Subcutaneous adipose tissue (tissue), 4 donors: ENCODE measurements around the gene SLC24A1. TPM values are rescaled to one million over a fixed set of nuclear protein-coding genes. Genes with fewer than 3 reads are reported as not detected.

Source experiments
- total RNA-seq, 4 donors: library from RNA; depleted of rRNA; stranded (reverse); fragments of >200 nt; gene quantifications; one replicate each; pipeline ENCODE4 v1.1.0, GENCODE V29; 2016
- TF ChIP-seq, protein P1 (sequence below): fragments of 450-650 bp; IDR thresholded peaks from one replicate; pipeline ENCODE4 v1.5.1; 2016; ENCODE audit warnings: low read depth, mild to moderate bottlenecking, control low read depth, antibody characterized with exemption, moderate library complexity

Gene SLC24A1
- total RNA-seq, 4 donors from 2014 or later: 2.9 to 13.0 (median 9.7) TPM

GRCh38 chr15:65642594-65642993 is 20.9 kb downstream of the SLC24A1 start:
- TF ChIP-seq, protein P1, sequence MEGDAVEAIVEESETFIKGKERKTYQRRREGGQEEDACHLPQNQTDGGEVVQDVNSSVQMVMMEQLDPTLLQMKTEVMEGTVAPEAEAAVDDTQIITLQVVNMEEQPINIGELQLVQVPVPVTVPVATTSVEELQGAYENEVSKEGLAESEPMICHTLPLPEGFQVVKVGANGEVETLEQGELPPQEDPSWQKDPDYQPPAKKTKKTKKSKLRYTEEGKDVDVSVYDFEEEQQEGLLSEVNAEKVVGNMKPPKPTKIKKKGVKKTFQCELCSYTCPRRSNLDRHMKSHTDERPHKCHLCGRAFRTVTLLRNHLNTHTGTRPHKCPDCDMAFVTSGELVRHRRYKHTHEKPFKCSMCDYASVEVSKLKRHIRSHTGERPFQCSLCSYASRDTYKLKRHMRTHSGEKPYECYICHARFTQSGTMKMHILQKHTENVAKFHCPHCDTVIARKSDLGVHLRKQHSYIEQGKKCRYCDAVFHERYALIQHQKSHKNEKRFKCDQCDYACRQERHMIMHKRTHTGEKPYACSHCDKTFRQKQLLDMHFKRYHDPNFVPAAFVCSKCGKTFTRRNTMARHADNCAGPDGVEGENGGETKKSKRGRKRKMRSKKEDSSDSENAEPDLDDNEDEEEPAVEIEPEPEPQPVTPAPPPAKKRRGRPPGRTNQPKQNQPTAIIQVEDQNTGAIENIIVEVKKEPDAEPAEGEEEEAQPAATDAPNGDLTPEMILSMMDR: no peak

- TF ChIP-seq, protein P1: no peak
Measured at GRCh38 chr15:65644282-65644681, 22.5 kb downstream of the SLC24A1 start.

- TF ChIP-seq, protein P1: no peak
Measured at GRCh38 chr15:65645392-65645791, 23.7 kb downstream of the SLC24A1 start.

DNA sequence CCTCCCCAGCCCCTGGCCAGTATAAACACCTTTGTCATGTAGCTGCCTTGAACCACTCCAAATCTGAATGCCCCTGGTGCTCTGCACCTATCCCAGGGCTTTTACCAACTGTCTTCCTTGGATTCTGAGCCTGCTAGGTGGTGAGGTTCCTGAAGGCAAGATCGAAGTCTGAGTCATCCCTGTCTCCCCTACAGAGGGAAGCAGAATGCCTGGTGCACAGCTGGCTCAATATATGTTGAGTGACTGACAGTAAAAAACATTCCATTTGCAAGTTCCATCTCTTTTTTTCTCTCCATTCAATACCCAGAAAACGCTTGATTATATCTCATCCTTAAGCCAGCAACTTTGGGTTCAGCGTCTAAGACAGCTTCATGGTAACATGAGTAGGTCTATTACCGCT is 24.7 kb downstream of the SLC24A1 start:
- TF ChIP-seq, protein P1: no peak

DNA sequence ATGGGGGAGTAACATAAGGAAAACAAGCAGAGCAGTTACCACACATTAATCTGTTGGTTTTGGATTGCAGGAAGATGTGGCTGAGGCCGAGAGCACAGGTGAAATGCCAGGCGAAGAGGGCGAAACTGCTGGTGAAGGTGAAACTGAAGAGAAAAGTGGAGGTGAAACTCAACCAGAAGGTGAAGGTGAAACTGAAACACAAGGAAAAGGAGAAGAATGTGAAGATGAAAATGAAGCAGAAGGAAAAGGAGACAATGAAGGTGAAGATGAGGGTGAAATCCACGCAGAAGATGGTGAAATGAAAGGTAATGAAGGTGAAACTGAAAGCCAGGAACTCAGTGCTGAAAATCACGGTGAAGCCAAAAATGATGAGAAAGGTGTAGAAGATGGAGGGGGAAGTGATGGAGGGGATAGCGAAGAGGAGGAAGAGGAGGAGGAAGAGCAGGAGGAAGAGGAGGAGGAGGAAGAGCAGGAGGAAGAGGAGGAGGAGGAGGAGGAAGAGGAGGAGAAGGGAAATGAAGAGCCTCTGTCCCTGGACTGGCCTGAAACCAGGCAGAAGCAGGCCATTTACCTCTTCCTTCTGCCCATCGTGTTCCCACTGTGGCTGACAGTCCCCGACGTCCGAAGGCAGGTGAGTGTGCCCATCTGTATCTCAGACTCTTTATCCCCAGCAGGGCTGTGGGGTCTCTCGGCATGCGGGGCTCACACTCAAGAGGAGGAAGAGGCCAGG is 28.7 kb downstream of the SLC24A1 start:
- TF ChIP-seq, protein P1: no peak

DNA sequence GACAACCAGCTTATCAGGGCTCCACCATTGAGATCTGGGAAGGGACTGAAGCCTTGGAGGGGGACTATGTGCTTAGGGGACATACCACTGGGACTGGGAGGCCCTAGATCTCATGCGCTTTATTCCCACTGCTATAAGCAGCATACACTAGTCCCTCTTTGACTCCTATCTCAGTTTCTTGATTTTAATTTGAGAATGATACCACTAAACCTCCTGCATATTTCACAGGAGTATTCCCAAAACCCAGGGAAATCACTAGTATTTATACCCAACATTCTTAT is 29.2 kb downstream of the SLC24A1 start:
- TF ChIP-seq, protein P1: no peak

- TF ChIP-seq, protein P1: no peak
Measured at GRCh38 chr15:65651831-65652749, 30.4 kb downstream of the SLC24A1 start.
